Activated CD8-positive, alpha-beta memory T cell treated with anti-CD3 and anti-CD28 coated beads, Interleukin-2, amount 50 U/mL, for 48 hours (primary cell): ENCODE results near the gene C5orf47.
A peak's percentile ranks its signal among the peaks of the same experiment; 100 is the strongest.

ENCODE experiments used
- DNase-seq: peaks from one replicate; pipeline ENCODE4 v3.0.0-alpha.2; 2020

Gene C5orf47

GRCh38 chr5:174045470-174046025 lies 56.6 kb downstream of the C5orf47 start, which contains the start of gene NSG2:
NSG2 (plus strand) TSS chr5:174045706; CDS start chr5:174046756, 1,050 bp downstream.
- peak; percentile 54 for DNase-seq

DNA sequence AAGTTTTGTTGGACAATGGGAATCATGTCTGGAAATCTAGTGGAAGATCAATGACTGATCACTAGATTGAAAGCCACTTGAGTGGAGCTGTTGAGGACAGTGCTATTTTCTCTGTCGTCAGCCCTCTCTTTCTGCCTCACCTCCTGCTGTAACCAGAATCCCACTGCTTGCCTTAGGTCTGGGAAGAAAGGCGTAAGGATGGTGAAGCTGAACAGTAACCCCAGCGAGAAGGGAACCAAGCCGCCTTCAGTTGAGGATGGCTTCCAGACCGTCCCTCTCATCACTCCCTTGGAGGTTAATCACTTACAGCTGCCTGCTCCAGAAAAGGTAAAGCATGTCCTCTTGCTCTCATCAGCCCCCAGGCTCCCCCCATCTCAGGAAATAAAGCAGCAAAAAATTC lies 57.6 kb downstream of the C5orf47 start:
- DNase-seq = no peak

GRCh38 chr5:174047472-174048099 lies 58.6 kb downstream of the C5orf47 start:
- DNase-seq = no peak

GRCh38 chr5:174052636-174053035 lies 63.7 kb downstream of the C5orf47 start:
- DNase-seq = no peak

- no peak for DNase-seq
Observed at GRCh38 chr5:174053905-174054304, 64.9 kb downstream of the C5orf47 start.
